ENCODE data around the gene CCNB2. TPM values are rescaled to one million over a fixed set of nuclear protein-coding genes. Genes with fewer than 3 reads are reported as not detected.

CCNB2 gene
- total RNA-seq, 1 donor from 2014 or later = 2.0 TPM

DNA sequence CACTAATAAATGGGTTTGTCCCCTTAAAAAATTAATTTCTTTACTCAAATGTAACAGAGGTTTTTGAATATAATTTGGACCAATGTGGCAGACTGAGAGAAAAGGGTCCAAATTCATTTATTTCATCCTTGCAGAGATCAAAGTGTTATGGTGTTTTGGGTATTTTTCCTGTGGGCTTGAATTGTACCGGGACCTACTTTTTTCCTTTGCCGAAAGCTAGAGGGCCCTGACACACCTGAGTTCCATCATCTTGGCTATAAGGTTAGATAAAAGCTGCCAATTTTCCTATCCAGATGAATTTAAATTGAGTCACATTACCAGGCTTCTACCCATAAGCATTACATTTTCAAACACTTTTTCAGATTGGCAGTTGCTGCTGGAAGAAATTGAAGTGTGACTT is 908 bp downstream of the CCNB2 start:
- Histone ChIP-seq H3K9me3 (no peaks in the 10 kb centered on the region), H3K27me3 (ENCODE audit: low read depth) (no peaks in the 10 kb centered on the region), H3K36me3 (no peaks in the 10 kb centered on the region), H3K4me3 (peak overlapping the region; percentile 84), H3K4me1 (no peaks in the 10 kb centered on the region), H3K27ac (no peak overlapping the region)
- intact Hi-C loops (cut with DNase I) = no loop called here
- TF ChIP-seq, protein P1, sequence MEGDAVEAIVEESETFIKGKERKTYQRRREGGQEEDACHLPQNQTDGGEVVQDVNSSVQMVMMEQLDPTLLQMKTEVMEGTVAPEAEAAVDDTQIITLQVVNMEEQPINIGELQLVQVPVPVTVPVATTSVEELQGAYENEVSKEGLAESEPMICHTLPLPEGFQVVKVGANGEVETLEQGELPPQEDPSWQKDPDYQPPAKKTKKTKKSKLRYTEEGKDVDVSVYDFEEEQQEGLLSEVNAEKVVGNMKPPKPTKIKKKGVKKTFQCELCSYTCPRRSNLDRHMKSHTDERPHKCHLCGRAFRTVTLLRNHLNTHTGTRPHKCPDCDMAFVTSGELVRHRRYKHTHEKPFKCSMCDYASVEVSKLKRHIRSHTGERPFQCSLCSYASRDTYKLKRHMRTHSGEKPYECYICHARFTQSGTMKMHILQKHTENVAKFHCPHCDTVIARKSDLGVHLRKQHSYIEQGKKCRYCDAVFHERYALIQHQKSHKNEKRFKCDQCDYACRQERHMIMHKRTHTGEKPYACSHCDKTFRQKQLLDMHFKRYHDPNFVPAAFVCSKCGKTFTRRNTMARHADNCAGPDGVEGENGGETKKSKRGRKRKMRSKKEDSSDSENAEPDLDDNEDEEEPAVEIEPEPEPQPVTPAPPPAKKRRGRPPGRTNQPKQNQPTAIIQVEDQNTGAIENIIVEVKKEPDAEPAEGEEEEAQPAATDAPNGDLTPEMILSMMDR (IDR thresholded peaks at IDR 0.05) = no peak
- no peak for ATAC-seq
- DNase-seq = no peak

DNA sequence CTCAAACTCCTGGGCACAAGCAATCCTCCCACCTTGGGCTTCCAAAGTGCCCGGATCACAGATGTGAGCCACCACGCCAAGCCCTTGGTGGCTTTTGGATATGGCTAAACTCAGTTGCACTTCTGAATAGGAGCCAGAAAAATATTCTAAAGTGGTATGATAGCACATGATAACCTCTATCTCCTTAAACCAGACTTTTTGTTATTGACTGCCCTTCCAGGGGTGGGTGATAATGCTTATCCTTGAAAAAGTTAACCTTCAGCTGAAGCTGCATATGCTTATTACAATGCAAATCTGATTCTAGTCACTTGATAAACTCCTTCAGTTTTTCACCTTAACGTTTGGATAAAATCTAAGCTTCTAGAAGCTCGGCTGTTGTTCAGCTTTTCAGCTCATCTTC is 6.3 kb downstream of the CCNB2 start:
- intact Hi-C loops (cut with DNase I) = no loop called here
- DNase-seq (no peak), ATAC-seq (no peak)
- Histone ChIP-seq H3K36me3 (no peaks in the 10 kb centered on the region), H3K27me3 (ENCODE audit: low read depth) (no peaks in the 10 kb centered on the region), H3K4me1 (no peaks in the 10 kb centered on the region), H3K4me3 (no peak overlapping the region), H3K27ac (no peak overlapping the region), H3K9me3 (no peaks in the 10 kb centered on the region)
- TF ChIP-seq, protein P1 (IDR thresholded peaks at IDR 0.05) = no peak

DNA sequence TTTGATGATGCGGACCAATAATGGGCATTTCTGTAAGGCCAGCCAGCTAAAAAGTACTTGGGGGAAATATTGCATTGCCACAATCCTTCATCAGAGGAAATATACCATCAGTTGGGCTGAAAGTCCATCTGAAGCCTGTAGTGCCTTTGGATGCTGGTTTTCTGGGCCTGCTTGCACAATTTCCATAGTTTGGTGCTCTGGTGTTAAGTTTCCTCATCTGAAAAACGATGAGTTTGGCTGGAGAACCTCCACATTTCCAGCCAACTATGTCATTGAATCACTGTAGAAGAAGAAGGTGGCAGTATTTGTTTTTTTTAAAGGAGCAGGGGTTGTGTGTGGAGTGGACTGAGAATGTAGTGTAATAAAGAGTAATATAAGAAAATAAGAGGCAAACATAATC is 10.1 kb downstream of the CCNB2 start:
- Histone ChIP-seq H3K9me3 (no peaks in the 10 kb centered on the region), H3K4me3 (no peak overlapping the region), H3K4me1 (no peaks in the 10 kb centered on the region), H3K27me3 (ENCODE audit: low read depth) (no peaks in the 10 kb centered on the region), H3K27ac (no peak overlapping the region), H3K36me3 (no peaks in the 10 kb centered on the region)
- TF ChIP-seq, protein P1 (IDR thresholded peaks at IDR 0.05) = no peak
- DNase-seq = no peak
- ATAC-seq = no peak
- intact Hi-C loops (cut with DNase I) = no loop called here

DNA sequence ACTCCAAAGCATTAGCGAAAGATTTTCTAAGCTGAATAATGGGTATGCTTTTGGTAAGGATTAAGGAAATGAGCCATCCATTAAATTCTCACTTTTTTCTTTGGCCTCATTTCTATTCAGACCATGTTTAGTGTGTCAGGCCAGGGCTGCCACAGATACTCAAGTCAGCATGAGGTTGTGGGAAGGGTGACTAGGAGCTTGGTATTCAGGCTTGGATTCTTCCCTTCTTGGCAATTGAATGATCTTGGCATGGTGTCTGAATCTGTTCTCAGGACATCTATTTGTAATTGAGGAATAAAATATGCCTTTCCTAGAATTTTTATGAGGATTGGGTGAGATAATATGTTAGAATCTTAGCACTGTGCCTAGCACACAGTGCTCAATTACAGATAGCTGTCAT is 11.2 kb downstream of the CCNB2 start:
- Histone ChIP-seq H3K9me3 (no peaks in the 10 kb centered on the region), H3K4me1 (no peaks in the 10 kb centered on the region), H3K27ac (no peak overlapping the region), H3K4me3 (no peak overlapping the region), H3K27me3 (ENCODE audit: low read depth) (no peaks in the 10 kb centered on the region), H3K36me3 (no peaks in the 10 kb centered on the region)
- TF ChIP-seq, protein P1 (IDR thresholded peaks at IDR 0.05) = no peak
- ATAC-seq = no peak
- no peak for DNase-seq
- intact Hi-C loops (cut with DNase I) = no loop called here

DNA sequence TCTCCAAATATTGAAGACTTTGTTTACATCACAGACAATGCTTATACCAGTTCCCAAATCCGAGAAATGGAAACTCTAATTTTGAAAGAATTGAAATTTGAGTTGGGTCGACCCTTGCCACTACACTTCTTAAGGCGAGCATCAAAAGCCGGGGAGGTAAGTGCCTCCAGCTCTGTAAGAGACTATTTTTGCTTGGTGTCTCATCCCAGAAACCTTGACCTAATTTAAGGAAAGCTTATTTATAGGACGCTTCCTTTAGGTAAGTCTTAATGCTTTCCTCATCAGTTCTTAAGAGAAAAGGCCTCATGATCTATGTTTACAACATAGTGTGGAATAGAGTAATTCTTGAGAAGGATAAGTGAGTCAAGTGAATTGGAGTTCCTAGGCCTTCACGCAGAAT is 11.8 kb downstream of the CCNB2 start:
- H3K27me3 ChIP-seq (ENCODE audit: low read depth) = no peaks in the 10 kb centered on the region
- H3K4me1 ChIP-seq = no peaks in the 10 kb centered on the region
- H3K4me3 ChIP-seq = no peak overlapping the region
- intact Hi-C loops (cut with DNase I) = no loop called here
- H3K36me3 ChIP-seq = no peaks in the 10 kb centered on the region
- TF ChIP-seq, protein P1 (IDR thresholded peaks at IDR 0.05) = no peak
- no peaks in the 10 kb centered on the region for H3K9me3 ChIP-seq
- no peak for DNase-seq
- H3K27ac ChIP-seq = no peak overlapping the region
- ATAC-seq = no peak

DNA sequence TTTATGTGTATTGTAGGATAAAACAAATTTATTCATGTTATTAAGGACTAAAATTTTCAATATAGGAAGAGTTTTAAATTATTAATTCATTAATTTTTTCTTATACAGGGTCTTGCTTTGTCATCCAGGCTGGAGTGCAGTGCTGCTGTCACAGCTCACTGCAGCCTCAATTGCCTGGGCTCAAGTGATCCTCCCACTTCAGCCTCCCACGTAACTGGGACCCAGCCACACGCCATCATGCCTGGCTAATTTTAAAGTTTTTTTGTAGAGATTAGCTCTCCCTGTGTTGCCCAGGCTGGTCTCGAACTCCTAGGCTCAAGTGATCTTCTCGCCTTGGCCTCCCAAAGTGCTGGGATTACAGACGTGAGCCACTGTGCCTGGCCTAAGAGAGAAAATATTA is 14.7 kb downstream of the CCNB2 start:
- ATAC-seq (no peak), DNase-seq (no peak)
- H3K9me3 ChIP-seq = no peaks in the 10 kb centered on the region
- no peaks in the 10 kb centered on the region for H3K4me1 ChIP-seq
- TF ChIP-seq, protein P1 (IDR thresholded peaks at IDR 0.05) = no peak
- no peak overlapping the region for H3K27ac ChIP-seq
- intact Hi-C loops (cut with DNase I) = no loop called here
- no peak overlapping the region for H3K4me3 ChIP-seq
- H3K36me3 ChIP-seq = no peaks in the 10 kb centered on the region
- no peaks in the 10 kb centered on the region for H3K27me3 ChIP-seq (ENCODE audit: low read depth)

All from lower lobe of right lung (tissue), 2 donors.